Measurements from ENCODE around the gene PTPRA.

GRCh38 chr20:2867081-2867864, 6.0 kb upstream of the PTPRA start:
- TF ChIP-seq CTCF (IDR thresholded peaks at IDR 0.05) (no peak), POLR2A (IDR thresholded peaks at IDR 0.05) (no peak)

Measured in adrenal gland (tissue), 5 donors.